ENCODE data around the gene TCERG1L.
"Not testable (repeated sequence)": the region's sequence is repeated elsewhere in the genome, so short reads cannot be mapped to it uniquely, and the experiment has no call there.

The TCERG1L gene

DNA sequence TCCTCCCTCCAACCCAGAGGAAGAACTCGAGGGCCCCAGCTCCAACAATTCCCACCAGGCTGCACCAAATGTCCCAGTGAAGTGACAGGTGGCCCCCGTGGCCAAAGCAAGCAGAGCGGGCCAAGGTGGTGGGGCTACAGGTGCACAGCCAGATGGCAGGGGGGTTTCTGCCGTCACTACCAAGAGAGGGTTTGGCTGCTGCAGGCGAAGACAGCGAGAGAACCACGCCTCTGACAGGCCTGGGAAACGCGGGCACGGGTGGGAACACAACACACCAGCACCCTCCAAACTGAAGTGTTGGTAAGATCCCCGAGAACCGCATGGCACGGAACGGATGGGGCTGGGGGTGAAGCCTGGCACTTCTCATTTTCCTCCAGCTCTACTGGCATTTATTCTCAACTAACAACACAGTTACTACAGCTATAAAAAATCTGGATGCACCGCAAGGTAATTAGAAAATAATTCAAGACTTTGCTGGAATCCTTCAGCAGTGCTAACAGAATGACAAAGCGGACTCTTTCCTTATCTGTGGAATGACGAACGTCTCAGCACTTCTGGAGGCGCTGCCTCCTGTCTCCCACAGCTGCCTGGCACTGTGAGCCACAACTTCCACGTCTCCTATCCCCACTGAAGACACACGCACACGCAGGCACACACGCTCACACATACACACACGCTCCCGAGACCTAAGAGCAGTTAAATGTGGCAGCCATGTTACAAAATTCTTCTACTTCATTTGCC lies 167.9 kb downstream of the TCERG1L start:
- DNase-seq (ENCODE audit: low spot score) = no peak
- no peaks in the 10 kb centered on the region for H3K9me3 Mint-ChIP-seq
- H3K36me3 Mint-ChIP-seq (ENCODE audit: low read depth) = no peaks in the 10 kb centered on the region
- H3K27ac Mint-ChIP-seq = no peak overlapping the region
- H3K4me1 Mint-ChIP-seq (ENCODE audit: low read depth) = no peaks in the 10 kb centered on the region
- H3K4me3 Mint-ChIP-seq = no peak overlapping the region
- no peaks in the 10 kb centered on the region for H3K27me3 Mint-ChIP-seq (ENCODE audit: low read depth)

- DNase-seq (ENCODE audit: low spot score) = no peak
- Mint-ChIP-seq H3K36me3 (ENCODE audit: low read depth) (no peaks in the 10 kb centered on the region), H3K27me3 (ENCODE audit: low read depth) (no peaks in the 10 kb centered on the region), H3K27ac (no peak overlapping the region), H3K4me1 (ENCODE audit: low read depth) (no peaks in the 10 kb centered on the region), H3K4me3 (no peak overlapping the region), H3K9me3 (no peaks in the 10 kb centered on the region)
These were observed 168.8 kb downstream of the TCERG1L start for GRCh38 chr10:131142517-131143380.

GRCh38 chr10:131141645-131142516 lies 169.6 kb downstream of the TCERG1L start:
- Mint-ChIP-seq H3K4me1 (ENCODE audit: low read depth) (no peaks in the 10 kb centered on the region), H3K27me3 (ENCODE audit: low read depth) (no peaks in the 10 kb centered on the region), H3K9me3 (no peaks in the 10 kb centered on the region), H3K4me3 (no peak overlapping the region), H3K27ac (no peak overlapping the region), H3K36me3 (ENCODE audit: low read depth) (no peaks in the 10 kb centered on the region)
- DNase-seq (ENCODE audit: low spot score) = no peak

DNA sequence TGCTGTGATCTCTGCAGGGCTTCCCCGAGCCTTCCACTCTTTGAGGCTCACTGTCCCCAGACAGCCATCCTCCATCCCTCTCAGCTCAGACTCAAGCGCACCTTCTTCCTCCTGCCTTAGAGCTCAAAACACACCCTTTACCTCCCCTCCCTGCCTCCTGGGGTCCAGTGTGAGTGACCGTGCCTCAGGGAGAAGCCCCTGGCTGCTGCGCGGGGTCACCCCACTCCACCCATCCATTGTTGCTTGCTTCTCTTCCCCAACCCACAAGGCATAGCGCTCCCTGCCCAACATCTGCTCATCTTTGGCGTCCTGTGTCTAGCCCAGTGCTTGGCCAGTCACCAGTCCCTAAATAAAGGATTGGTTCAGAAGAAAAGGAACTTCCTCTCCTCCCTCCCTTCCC lies 170.3 kb downstream of the TCERG1L start:
- Mint-ChIP-seq H3K27me3 (ENCODE audit: low read depth) (no peaks in the 10 kb centered on the region), H3K4me1 (ENCODE audit: low read depth) (no peaks in the 10 kb centered on the region), H3K36me3 (ENCODE audit: low read depth) (no peaks in the 10 kb centered on the region), H3K27ac (no peak overlapping the region), H3K9me3 (no peaks in the 10 kb centered on the region), H3K4me3 (no peak overlapping the region)
- no peak for DNase-seq (ENCODE audit: low spot score)

DNA sequence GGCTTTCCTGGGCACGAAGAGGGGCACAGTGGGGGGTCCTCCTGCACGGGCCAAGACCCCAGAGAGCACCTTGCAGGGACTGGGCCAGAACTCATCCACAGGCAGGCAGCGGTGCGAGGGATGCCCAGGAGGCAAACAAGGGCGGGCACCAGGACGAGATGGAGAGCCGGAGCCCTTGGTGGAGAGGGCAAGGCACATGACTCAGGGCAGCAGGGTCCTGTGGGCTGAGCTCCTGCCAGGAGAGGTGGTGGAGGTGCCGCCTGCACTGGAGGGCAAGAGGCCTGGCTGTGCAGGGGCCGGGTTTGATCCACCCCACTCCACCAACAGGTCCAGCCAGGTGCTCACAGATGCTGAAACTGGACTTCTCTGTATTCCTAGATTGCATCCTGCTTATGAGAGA lies 170.9 kb downstream of the TCERG1L start:
- H3K36me3 Mint-ChIP-seq (ENCODE audit: low read depth) = no peaks in the 10 kb centered on the region
- H3K27ac Mint-ChIP-seq = no peak overlapping the region
- no peak for DNase-seq (ENCODE audit: low spot score)
- no peaks in the 10 kb centered on the region for H3K9me3 Mint-ChIP-seq
- H3K27me3 Mint-ChIP-seq (ENCODE audit: low read depth) = no peaks in the 10 kb centered on the region
- H3K4me3 Mint-ChIP-seq = no peak overlapping the region
- no peaks in the 10 kb centered on the region for H3K4me1 Mint-ChIP-seq (ENCODE audit: low read depth)

- Mint-ChIP-seq H3K9me3 (no peaks in the 10 kb centered on the region), H3K36me3 (ENCODE audit: low read depth) (no peaks in the 10 kb centered on the region), H3K27ac (no peak overlapping the region), H3K4me1 (ENCODE audit: low read depth) (no peaks in the 10 kb centered on the region), H3K27me3 (ENCODE audit: low read depth) (no peaks in the 10 kb centered on the region), H3K4me3 (no peak overlapping the region)
- DNase-seq (ENCODE audit: low spot score) = no peak
These were observed 174.3 kb downstream of the TCERG1L start for GRCh38 chr10:131137223-131137622.

- not testable (repeated sequence) for H3K36me3 Mint-ChIP-seq (ENCODE audit: low read depth); H3K27ac Mint-ChIP-seq
These were observed 175.2 kb downstream of the TCERG1L start for GRCh38 chr10:131136336-131136735.

GRCh38 chr10:131135716-131136115 lies 175.8 kb downstream of the TCERG1L start:
- Mint-ChIP-seq H3K27ac (no peak overlapping the region), H3K4me3 (no peak overlapping the region), H3K4me1 (ENCODE audit: low read depth) (no peaks in the 10 kb centered on the region), H3K36me3 (ENCODE audit: low read depth) (no peaks in the 10 kb centered on the region), H3K9me3 (no peaks in the 10 kb centered on the region), H3K27me3 (ENCODE audit: low read depth) (no peaks in the 10 kb centered on the region)
- no peak for DNase-seq (ENCODE audit: low spot score)

More at GRCh38 chr10:131136336-131136735, 175.2 kb downstream of the TCERG1L start:
- DNase-seq (ENCODE audit: low spot score); H3K4me1 Mint-ChIP-seq (ENCODE audit: low read depth); H3K9me3 Mint-ChIP-seq; H3K27me3 Mint-ChIP-seq (ENCODE audit: low read depth); H3K4me3 Mint-ChIP-seq: not testable (repeated sequence)

DNA sequence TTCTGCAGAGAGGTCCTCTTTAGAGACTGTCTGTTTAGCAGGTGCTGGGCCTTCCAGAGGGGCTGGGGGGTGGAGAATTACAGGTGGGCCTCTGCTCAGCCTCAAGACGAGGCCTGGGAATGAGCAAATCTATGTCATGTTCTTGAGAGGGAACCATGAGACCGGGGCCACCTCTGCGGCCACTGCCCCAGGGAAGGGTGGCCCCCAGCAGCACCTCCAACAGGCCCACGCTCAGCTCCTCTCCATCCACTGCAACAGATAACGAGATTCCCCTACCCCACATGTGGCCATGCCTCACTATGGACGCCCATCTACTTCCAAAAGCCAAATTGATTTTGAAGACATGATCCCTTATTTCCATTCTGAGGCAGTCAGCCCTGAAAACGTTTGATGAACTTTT lies 176.9 kb downstream of the TCERG1L start:
- H3K27ac Mint-ChIP-seq = no peak overlapping the region
- no peaks in the 10 kb centered on the region for H3K36me3 Mint-ChIP-seq (ENCODE audit: low read depth)
- DNase-seq (ENCODE audit: low spot score) = no peak
- H3K9me3 Mint-ChIP-seq = no peaks in the 10 kb centered on the region
- H3K27me3 Mint-ChIP-seq (ENCODE audit: low read depth) = no peaks in the 10 kb centered on the region
- no peaks in the 10 kb centered on the region for H3K4me1 Mint-ChIP-seq (ENCODE audit: low read depth)
- H3K4me3 Mint-ChIP-seq = no peak overlapping the region

- H3K27ac Mint-ChIP-seq = no peak overlapping the region
- no peaks in the 10 kb centered on the region for H3K27me3 Mint-ChIP-seq (ENCODE audit: low read depth)
- no peaks in the 10 kb centered on the region for H3K9me3 Mint-ChIP-seq
- H3K36me3 Mint-ChIP-seq (ENCODE audit: low read depth) = no peaks in the 10 kb centered on the region
- no peak for DNase-seq (ENCODE audit: low spot score)
- no peaks in the 10 kb centered on the region for H3K4me1 Mint-ChIP-seq (ENCODE audit: low read depth)
- H3K4me3 Mint-ChIP-seq = no peak overlapping the region
These were observed 177.4 kb downstream of the TCERG1L start for GRCh38 chr10:131134001-131134576.

GRCh38 chr10:131132681-131133080 lies 178.8 kb downstream of the TCERG1L start:
- no peak for DNase-seq (ENCODE audit: low spot score)
- Mint-ChIP-seq H3K27me3 (ENCODE audit: low read depth) (no peaks in the 10 kb centered on the region), H3K9me3 (no peaks in the 10 kb centered on the region), H3K36me3 (ENCODE audit: low read depth) (no peaks in the 10 kb centered on the region), H3K4me3 (no peak overlapping the region), H3K27ac (no peak overlapping the region), H3K4me1 (ENCODE audit: low read depth) (no peaks in the 10 kb centered on the region)

DNA sequence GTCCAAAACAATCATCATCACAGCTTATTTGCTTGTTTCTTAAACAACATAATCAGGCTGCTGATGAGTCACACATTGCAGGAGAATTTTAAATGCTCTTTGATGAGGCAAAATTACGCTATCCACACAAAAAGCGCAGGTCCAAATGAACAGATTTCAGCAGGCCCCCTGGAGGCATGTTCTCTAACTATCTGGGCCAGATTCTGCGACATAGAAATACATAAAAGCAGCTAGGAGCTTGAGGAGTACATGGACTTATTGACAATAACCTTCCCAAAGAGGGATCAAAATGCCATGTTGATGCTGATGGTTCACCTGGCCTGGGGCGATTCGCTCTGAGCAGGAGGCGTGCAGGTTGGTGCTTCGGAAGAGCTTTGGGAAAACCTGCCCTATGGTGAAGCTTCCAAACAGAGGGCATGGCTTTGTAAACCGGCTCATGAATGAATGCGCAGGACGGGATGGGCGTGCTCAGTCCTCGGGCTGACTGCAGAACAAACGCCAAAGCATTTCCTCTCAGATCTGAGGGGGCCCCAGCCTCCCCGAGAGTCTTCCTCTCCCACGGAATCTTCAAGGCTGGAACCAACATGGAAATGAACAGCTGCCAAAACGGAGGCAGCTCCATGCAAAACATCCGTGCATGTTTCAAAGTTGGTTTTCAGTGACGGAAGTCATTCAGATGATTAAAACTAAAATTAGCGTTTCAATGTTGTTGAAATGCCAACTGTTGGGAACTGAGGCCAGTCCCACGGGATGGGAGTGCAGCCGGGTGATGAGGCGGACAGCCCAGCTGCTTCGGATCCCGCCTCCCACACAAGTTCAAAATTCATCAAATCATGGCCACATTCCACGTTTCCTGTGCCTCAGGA lies 179.6 kb downstream of the TCERG1L start:
- H3K4me1 Mint-ChIP-seq (ENCODE audit: low read depth) = no peaks in the 10 kb centered on the region
- H3K9me3 Mint-ChIP-seq = no peaks in the 10 kb centered on the region
- no peak for DNase-seq (ENCODE audit: low spot score)
- no peaks in the 10 kb centered on the region for H3K27me3 Mint-ChIP-seq (ENCODE audit: low read depth)
- H3K36me3 Mint-ChIP-seq (ENCODE audit: low read depth) = no peaks in the 10 kb centered on the region
- H3K27ac Mint-ChIP-seq = no peak overlapping the region
- H3K4me3 Mint-ChIP-seq = no peak overlapping the region

DNA sequence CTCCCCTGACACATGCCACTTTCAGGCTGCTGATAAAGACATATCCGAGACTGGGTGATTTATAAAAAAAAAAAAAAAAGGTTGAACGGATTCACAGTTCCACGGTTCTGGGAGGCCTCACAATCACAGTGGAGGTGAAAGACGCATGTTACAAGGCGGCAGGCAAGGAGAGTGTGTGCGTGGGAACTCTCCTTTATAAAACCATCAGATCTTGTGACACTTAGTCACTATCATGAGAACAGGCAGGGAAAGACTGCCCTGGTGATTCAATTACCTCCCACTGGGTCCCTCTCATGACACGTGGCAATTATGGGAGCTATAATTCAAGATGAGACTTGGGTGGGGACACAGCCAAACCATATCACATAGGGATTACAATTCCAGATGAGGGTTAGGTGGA lies 181.5 kb downstream of the TCERG1L start:
- no peaks in the 10 kb centered on the region for H3K4me1 Mint-ChIP-seq (ENCODE audit: low read depth)
- DNase-seq (ENCODE audit: low spot score) = no peak
- no peaks in the 10 kb centered on the region for H3K36me3 Mint-ChIP-seq (ENCODE audit: low read depth)
- no peaks in the 10 kb centered on the region for H3K27me3 Mint-ChIP-seq (ENCODE audit: low read depth)
- H3K4me3 Mint-ChIP-seq = no peak overlapping the region
- H3K9me3 Mint-ChIP-seq = no peaks in the 10 kb centered on the region
- H3K27ac Mint-ChIP-seq = no peak overlapping the region
